Body of pancreas (tissue), 4 donors: Measurements from ENCODE around the gene SCRN3. TPM values are rescaled to one million over a fixed set of nuclear protein-coding genes. Genes with fewer than 3 reads are reported as not detected.

Experiments used
- ATAC-seq: fragments of 150-250 bp; one replicate; pipeline ENCODE4 v1.9.1; 2016
- DNase-seq, 4 donors: peaks; one replicate each; pipeline ENCODE4 v3.0.0-alpha.2; 2019
- H3K27ac ChIP-seq, 4 donors: fragments of 200-600 bp; sonication (generic); 1 replicate in 3 of 4; 2 replicates in 1 of 4; pipeline versions ENCODE4 v1.5.1 to v1.6.1; 2016 to 2019; ENCODE audit warnings: mild to moderate bottlenecking in 1 of 4, mixed read lengths in 1 of 4, moderate library complexity in 1 of 4
- H3K27me3 ChIP-seq, 2 donors: fragments of 200-600 bp; sonication (generic); one replicate each; pipeline ENCODE4 v1.6.0; 2016; ENCODE audit warnings: mild to moderate bottlenecking in 1 of 2
- H3K36me3 ChIP-seq, 2 donors: fragments of 200-600 bp; sonication (generic); replicated peaks in 1 of 2; 2 replicates each; pipeline ENCODE4 v1.5.1; 2016; ENCODE audit warnings: low read depth in 2 of 2; ENCODE audit not compliant: insufficient read depth in 1 of 2
- H3K4me1 ChIP-seq: fragments of 200-600 bp; sonication (generic); one replicate; pipeline ENCODE4 v1.6.0; 2016
- H3K4me3 ChIP-seq, 2 donors: fragments of 200-600 bp; sonication (generic); 1 replicate in 1 of 2; 2 replicates in 1 of 2; pipeline ENCODE4 v1.5.1; 2016 to 2019
- H3K9me3 ChIP-seq, 3 donors: fragments of 200-600 bp; sonication (generic); 1 replicate in 2 of 3; 2 replicates in 1 of 3; pipeline ENCODE4 v1.5.1; 2016
- POLR2A ChIP-seq, 3 donors: fragments of 450-650 bp; IDR thresholded peaks; one replicate each; pipeline ENCODE4 v1.6.1; 2016; ENCODE audit warnings: antibody characterized with exemption in 3 of 3, mild to moderate bottlenecking in 2 of 3
- WGBS, 2 donors: methylation state at CpG; one replicate each; pipeline ENCODE4 v1.1.5; 2017; 5-methylcytosine and 5-hydroxymethylcytosine counted together
- intact Hi-C: fragments of 100-400 bp; cut with DNase I; formaldehyde crosslinking; loops from one replicate; pipeline ENCODE4 v1.15.1; 2023
- total RNA-seq, 2 donors: library from RNA; depleted of rRNA; stranded (reverse); fragments of >200 nt; gene quantifications; one replicate each; pipeline ENCODE4 v1.1.0, GENCODE V29; 2016
- TF ChIP-seq, protein P1 (sequence below), 7 experiments: fragments of 450-650 bp in 4 of 7; fragments of 200-600 bp in 3 of 7; sonication (generic) in 3 of 7; IDR thresholded peaks; one replicate each; pipeline ENCODE4 v1.5.1; 2016 to 2019; ENCODE audit warnings: antibody characterized with exemption in 7 of 7

The SCRN3 gene
- total RNA-seq, 2 donors from 2014 or later = 18.7 to 19.8 TPM

DNA sequence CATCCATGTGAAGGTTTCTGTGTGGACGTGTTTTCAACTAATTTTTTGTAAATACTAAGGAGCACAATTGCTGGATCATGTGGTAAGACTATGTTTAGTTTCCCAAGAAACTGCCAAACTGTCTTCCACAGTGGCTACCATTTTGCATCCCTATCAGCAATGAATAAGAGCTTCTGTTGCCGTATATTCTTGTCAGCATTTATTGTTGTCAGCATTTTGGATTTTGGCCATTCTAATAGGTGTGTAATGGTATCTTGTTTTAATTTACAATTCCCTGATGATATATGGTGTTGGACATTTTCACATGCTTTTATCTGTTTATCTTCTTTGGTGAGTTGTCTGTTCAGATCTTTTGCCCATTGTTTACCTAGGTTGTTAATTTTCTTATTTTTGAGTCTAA, 34.5 kb downstream of the SCRN3 start:
- 96 to 98% methylated on average over 2 of the region's 2 CpGs for WGBS, 2 donors
- H3K36me3 ChIP-seq = no peaks in the 10 kb centered on the region
- no peak for DNase-seq
- no peaks in the 10 kb centered on the region for H3K27me3 ChIP-seq
- no peak for ATAC-seq
- H3K27ac ChIP-seq = no peak overlapping the region
- peaks cover 16% of the 10 kb centered on the region for H3K4me1 ChIP-seq
- no peaks in the 10 kb centered on the region for H3K9me3 ChIP-seq
- no peak overlapping the region for H3K4me3 ChIP-seq
- intact Hi-C loops = no loop called here
- TF ChIP-seq, protein P1, sequence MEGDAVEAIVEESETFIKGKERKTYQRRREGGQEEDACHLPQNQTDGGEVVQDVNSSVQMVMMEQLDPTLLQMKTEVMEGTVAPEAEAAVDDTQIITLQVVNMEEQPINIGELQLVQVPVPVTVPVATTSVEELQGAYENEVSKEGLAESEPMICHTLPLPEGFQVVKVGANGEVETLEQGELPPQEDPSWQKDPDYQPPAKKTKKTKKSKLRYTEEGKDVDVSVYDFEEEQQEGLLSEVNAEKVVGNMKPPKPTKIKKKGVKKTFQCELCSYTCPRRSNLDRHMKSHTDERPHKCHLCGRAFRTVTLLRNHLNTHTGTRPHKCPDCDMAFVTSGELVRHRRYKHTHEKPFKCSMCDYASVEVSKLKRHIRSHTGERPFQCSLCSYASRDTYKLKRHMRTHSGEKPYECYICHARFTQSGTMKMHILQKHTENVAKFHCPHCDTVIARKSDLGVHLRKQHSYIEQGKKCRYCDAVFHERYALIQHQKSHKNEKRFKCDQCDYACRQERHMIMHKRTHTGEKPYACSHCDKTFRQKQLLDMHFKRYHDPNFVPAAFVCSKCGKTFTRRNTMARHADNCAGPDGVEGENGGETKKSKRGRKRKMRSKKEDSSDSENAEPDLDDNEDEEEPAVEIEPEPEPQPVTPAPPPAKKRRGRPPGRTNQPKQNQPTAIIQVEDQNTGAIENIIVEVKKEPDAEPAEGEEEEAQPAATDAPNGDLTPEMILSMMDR (IDR thresholded peaks at IDR 0.05) = no peak
- TF ChIP-seq POLR2A (IDR thresholded peaks at IDR 0.05) = no peak

DNA sequence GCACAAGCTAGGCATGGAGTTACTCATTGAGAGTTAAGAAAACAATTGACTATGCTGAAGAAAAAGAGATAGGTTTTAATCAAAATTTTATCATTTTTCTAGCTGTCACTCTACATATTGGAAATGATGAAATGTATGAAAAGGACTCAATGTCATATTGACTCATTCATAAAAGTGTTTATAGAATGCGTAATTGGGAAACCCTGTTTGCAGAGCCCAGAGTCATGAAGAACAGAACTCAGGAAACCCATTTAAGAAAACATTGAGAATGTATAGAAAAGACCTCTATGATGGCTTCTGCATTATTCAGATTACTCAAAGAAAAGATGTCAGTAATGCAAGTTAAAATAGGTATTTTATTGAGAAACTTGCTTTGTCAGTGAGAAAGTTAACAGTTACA, 36.4 kb downstream of the SCRN3 start:
- Histone ChIP-seq H3K27me3 (no peaks in the 10 kb centered on the region), H3K4me1 (peaks cover 16% of the 10 kb centered on the region), H3K9me3 (no peaks in the 10 kb centered on the region), H3K36me3 (no peaks in the 10 kb centered on the region), H3K27ac (no peak overlapping the region), H3K4me3 (no peak overlapping the region)
- DNase-seq (no peak), ATAC-seq (no peak)
- intact Hi-C loops = no loop called here
- WGBS, 2 donors = 97% methylated on average over 1 of the region's 1 CpG
- TF ChIP-seq POLR2A (IDR thresholded peaks at IDR 0.05) = no peak
- TF ChIP-seq, protein P1 (IDR thresholded peaks at IDR 0.05) = no peak

DNA sequence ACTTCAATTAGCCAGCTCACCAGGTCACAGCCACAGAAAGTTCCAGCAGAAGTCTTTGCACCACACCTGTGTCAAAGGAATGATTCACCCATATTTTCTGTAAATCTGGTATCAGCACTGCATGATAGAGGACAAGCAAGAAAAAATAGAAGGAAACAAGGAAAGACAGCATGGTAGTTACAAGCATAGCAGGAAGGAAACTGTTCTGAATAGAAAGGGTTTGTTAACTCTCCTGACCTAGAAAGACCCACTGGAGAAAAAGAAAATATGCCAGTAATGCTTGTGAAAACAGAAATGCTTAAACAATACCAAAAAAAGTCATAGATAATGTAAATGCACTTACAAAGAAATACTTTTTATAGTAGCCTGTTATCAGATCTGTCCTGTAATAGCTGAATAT, 40.8 kb downstream of the SCRN3 start:
- Histone ChIP-seq H3K36me3 (no peaks in the 10 kb centered on the region), H3K4me1 (no peaks in the 10 kb centered on the region), H3K4me3 (no peak overlapping the region), H3K27me3 (no peaks in the 10 kb centered on the region), H3K27ac (no peak overlapping the region), H3K9me3 (no peaks in the 10 kb centered on the region)
- intact Hi-C loops = no loop called here
- TF ChIP-seq, protein P1 (IDR thresholded peaks at IDR 0.05) = no peak
- no peak for TF ChIP-seq POLR2A (IDR thresholded peaks at IDR 0.05)
- ATAC-seq = no peak
- DNase-seq = no peak

GRCh38 chr2:174438146-174438886, 42.8 kb downstream of the SCRN3 start:
- ATAC-seq = no peak
- TF ChIP-seq POLR2A (IDR thresholded peaks at IDR 0.05) = no peak
- TF ChIP-seq, protein P1 (IDR thresholded peaks at IDR 0.05) = no peak
- intact Hi-C loops = no loop called here
- no peaks in the 10 kb centered on the region for H3K4me1 ChIP-seq
- DNase-seq = peak in 1 of 4 donors; percentile 14
- H3K27ac ChIP-seq = no peak overlapping the region
- H3K27me3 ChIP-seq = no peaks in the 10 kb centered on the region
- H3K4me3 ChIP-seq = no peak overlapping the region
- no peaks in the 10 kb centered on the region for H3K9me3 ChIP-seq
- no peaks in the 10 kb centered on the region for H3K36me3 ChIP-seq
- WGBS, 2 donors = 84 to 91% methylated on average over 13 of the region's 13 CpGs

- intact Hi-C loops = no loop called here
- DNase-seq (no peak), ATAC-seq (no peak)
- WGBS, 2 donors = 76 to 80% methylated on average over 2 of the region's 2 CpGs
- no peaks in the 10 kb centered on the region for H3K9me3 ChIP-seq
- peaks cover 0 to 2% of the 10 kb centered on the region in 2 donors for H3K36me3 ChIP-seq
- H3K27me3 ChIP-seq = no peaks in the 10 kb centered on the region
- TF ChIP-seq, protein P1 (IDR thresholded peaks at IDR 0.05) = no peak
- TF ChIP-seq POLR2A (IDR thresholded peaks at IDR 0.05) = no peak
- H3K4me3 ChIP-seq = no peak overlapping the region
- no peaks in the 10 kb centered on the region for H3K4me1 ChIP-seq
- no peak overlapping the region for H3K27ac ChIP-seq
Observed at GRCh38 chr2:174439323-174439722, 43.8 kb downstream of the SCRN3 start.
